ENCODE results near the gene TM6SF1. TPM values are rescaled to one million over a fixed set of nuclear protein-coding genes. Genes with fewer than 3 reads are reported as not detected.
"Not testable (repeated sequence)": the region's sequence is repeated elsewhere in the genome, so short reads cannot be mapped to it uniquely, and the experiment has no call there.

The TM6SF1 gene
- not detected in 2 replicates for total RNA-seq (2014; rRNA removed; shearing (Covaris generic))

GRCh38 chr15:83106994-83107840 is at the start of gene TM6SF1:
TM6SF1 (plus strand) TSS chr15:83107645; CDS start chr15:83107681, 36 bp downstream.
- DNase-seq (ENCODE audit: low spot score): no peak
- in situ Hi-C loops (cut with HindIII; ENCODE audit: low sequenced_read_pairs): no loop called here

- no peak for DNase-seq (ENCODE audit: low spot score)
- in situ Hi-C loops (cut with HindIII; ENCODE audit: low sequenced_read_pairs): no loop called here
Measured at GRCh38 chr15:83057696-83058376, 49.6 kb upstream of the TM6SF1 start.

- no peak for DNase-seq (ENCODE audit: low spot score)
- in situ Hi-C loops (cut with HindIII; ENCODE audit: low sequenced_read_pairs): no loop called here
Measured at GRCh38 chr15:83061680-83062079, 45.8 kb upstream of the TM6SF1 start.

GRCh38 chr15:83062768-83063180 is 44.7 kb upstream of the TM6SF1 start:
- in situ Hi-C loops (cut with HindIII; ENCODE audit: low sequenced_read_pairs): no loop called here

GRCh38 chr15:83063551-83063950 is 43.9 kb upstream of the TM6SF1 start:
- no peak for DNase-seq (ENCODE audit: low spot score)
- in situ Hi-C loops (cut with HindIII; ENCODE audit: low sequenced_read_pairs): no loop called here

More at GRCh38 chr15:83062768-83063180, 44.7 kb upstream of the TM6SF1 start:
- DNase-seq (ENCODE audit: low spot score): no peak

- no peak for DNase-seq (ENCODE audit: low spot score)
- in situ Hi-C loops (cut with HindIII; ENCODE audit: low sequenced_read_pairs): no loop called here
Measured at GRCh38 chr15:83064859-83065258, 42.6 kb upstream of the TM6SF1 start.

- no peak for DNase-seq (ENCODE audit: low spot score)
- in situ Hi-C loops (cut with HindIII; ENCODE audit: low sequenced_read_pairs): no loop called here
Measured at GRCh38 chr15:83065431-83065830, 42.0 kb upstream of the TM6SF1 start.

- peak; percentile 30 for DNase-seq (ENCODE audit: low spot score)
- in situ Hi-C loops (cut with HindIII; ENCODE audit: low sequenced_read_pairs): no loop called here
Measured at GRCh38 chr15:83066034-83066733, 41.3 kb upstream of the TM6SF1 start.

GRCh38 chr15:83066734-83067637 is 40.5 kb upstream of the TM6SF1 start, which contains the start of gene BTBD1:
BTBD1 (minus strand) TSS chr15:83067252; CDS start chr15:83067151, 101 bp downstream.
- in situ Hi-C loops (cut with HindIII; ENCODE audit: low sequenced_read_pairs): no loop called here
- peak; percentile 85 for DNase-seq (ENCODE audit: low spot score)

GRCh38 chr15:83067638-83067962 is 39.8 kb upstream of the TM6SF1 start:
- in situ Hi-C loops (cut with HindIII; ENCODE audit: low sequenced_read_pairs): no loop called here
- no peak for DNase-seq (ENCODE audit: low spot score)

GRCh38 chr15:83068054-83068453 is 39.4 kb upstream of the TM6SF1 start:
- no peak for DNase-seq (ENCODE audit: low spot score)
- in situ Hi-C loops (cut with HindIII; ENCODE audit: low sequenced_read_pairs): no loop called here

- DNase-seq (ENCODE audit: low spot score); in situ Hi-C loops (cut with HindIII; ENCODE audit: low sequenced_read_pairs): not testable (repeated sequence)
Measured at GRCh38 chr15:83069211-83069642, 38.2 kb upstream of the TM6SF1 start.

GRCh38 chr15:83077491-83078230 is 29.8 kb upstream of the TM6SF1 start:
- in situ Hi-C loops (cut with HindIII; ENCODE audit: low sequenced_read_pairs): no loop called here

GRCh38 chr15:83078712-83079111 is 28.7 kb upstream of the TM6SF1 start:
- no peak for DNase-seq (ENCODE audit: low spot score)
- in situ Hi-C loops (cut with HindIII; ENCODE audit: low sequenced_read_pairs): no loop called here

More at GRCh38 chr15:83077491-83078230, 29.8 kb upstream of the TM6SF1 start:
- DNase-seq (ENCODE audit: low spot score): no peak

GRCh38 chr15:83081256-83082014 is 26.0 kb upstream of the TM6SF1 start:
- no peak for DNase-seq (ENCODE audit: low spot score)
- in situ Hi-C loops (cut with HindIII; ENCODE audit: low sequenced_read_pairs): no loop called here

- no peak for DNase-seq (ENCODE audit: low spot score)
- in situ Hi-C loops (cut with HindIII; ENCODE audit: low sequenced_read_pairs): no loop called here
Measured at GRCh38 chr15:83082730-83083386, 24.6 kb upstream of the TM6SF1 start.

GRCh38 chr15:83085461-83085860 is 22.0 kb upstream of the TM6SF1 start:
- DNase-seq (ENCODE audit: low spot score); in situ Hi-C loops (cut with HindIII; ENCODE audit: low sequenced_read_pairs): not testable (repeated sequence)

Measured in G401 (cell line).